ENCODE measurements around the gene DOCK4.
A peak's percentile ranks its signal among the peaks of the same experiment; 100 is the strongest.

DOCK4 gene

DNA sequence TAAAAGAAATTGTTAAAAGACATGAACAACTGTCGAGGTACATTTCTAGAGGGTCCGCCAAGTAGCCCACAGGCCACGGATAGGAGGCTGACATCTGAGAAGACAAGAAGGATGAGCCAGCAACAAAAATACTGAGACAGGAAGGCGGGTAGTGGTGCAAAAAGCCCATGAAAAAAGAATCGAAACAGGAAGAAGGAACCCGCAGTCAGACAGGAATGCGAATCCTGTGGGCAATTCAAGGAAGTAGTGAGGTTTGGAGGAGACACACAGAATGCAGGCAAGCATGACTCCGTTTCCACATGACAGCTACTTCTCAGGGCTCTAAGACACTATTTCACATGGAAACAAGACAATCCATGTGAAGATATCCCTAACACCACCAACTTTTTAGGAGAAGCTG lies 125.2 kb downstream of the DOCK4 start:
- TF ChIP-seq POLR2AphosphoS5 (IDR thresholded peaks at IDR 0.05; ENCODE audit: low read depth): no peak
- TF ChIP-seq GABPA (IDR thresholded peaks at IDR 0.05; ENCODE audit: low read depth): no peak
- TF ChIP-seq, protein P1, sequence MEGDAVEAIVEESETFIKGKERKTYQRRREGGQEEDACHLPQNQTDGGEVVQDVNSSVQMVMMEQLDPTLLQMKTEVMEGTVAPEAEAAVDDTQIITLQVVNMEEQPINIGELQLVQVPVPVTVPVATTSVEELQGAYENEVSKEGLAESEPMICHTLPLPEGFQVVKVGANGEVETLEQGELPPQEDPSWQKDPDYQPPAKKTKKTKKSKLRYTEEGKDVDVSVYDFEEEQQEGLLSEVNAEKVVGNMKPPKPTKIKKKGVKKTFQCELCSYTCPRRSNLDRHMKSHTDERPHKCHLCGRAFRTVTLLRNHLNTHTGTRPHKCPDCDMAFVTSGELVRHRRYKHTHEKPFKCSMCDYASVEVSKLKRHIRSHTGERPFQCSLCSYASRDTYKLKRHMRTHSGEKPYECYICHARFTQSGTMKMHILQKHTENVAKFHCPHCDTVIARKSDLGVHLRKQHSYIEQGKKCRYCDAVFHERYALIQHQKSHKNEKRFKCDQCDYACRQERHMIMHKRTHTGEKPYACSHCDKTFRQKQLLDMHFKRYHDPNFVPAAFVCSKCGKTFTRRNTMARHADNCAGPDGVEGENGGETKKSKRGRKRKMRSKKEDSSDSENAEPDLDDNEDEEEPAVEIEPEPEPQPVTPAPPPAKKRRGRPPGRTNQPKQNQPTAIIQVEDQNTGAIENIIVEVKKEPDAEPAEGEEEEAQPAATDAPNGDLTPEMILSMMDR (IDR thresholded peaks at IDR 0.05; ENCODE audit: insufficient read depth, low read length): no peak
- TF ChIP-seq SPI1 (IDR thresholded peaks at IDR 0.05; ENCODE audit: borderline replicate concordance, low read depth): peak; percentile 42; the same call in 1 of the 2 replicates
- TF ChIP-seq, protein P2, sequence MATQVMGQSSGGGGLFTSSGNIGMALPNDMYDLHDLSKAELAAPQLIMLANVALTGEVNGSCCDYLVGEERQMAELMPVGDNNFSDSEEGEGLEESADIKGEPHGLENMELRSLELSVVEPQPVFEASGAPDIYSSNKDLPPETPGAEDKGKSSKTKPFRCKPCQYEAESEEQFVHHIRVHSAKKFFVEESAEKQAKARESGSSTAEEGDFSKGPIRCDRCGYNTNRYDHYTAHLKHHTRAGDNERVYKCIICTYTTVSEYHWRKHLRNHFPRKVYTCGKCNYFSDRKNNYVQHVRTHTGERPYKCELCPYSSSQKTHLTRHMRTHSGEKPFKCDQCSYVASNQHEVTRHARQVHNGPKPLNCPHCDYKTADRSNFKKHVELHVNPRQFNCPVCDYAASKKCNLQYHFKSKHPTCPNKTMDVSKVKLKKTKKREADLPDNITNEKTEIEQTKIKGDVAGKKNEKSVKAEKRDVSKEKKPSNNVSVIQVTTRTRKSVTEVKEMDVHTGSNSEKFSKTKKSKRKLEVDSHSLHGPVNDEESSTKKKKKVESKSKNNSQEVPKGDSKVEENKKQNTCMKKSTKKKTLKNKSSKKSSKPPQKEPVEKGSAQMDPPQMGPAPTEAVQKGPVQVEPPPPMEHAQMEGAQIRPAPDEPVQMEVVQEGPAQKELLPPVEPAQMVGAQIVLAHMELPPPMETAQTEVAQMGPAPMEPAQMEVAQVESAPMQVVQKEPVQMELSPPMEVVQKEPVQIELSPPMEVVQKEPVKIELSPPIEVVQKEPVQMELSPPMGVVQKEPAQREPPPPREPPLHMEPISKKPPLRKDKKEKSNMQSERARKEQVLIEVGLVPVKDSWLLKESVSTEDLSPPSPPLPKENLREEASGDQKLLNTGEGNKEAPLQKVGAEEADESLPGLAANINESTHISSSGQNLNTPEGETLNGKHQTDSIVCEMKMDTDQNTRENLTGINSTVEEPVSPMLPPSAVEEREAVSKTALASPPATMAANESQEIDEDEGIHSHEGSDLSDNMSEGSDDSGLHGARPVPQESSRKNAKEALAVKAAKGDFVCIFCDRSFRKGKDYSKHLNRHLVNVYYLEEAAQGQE (IDR thresholded peaks at IDR 0.05; ENCODE audit: insufficient replicate concordance, low read depth): no peak
- Histone ChIP-seq H3K27me3 (ENCODE audit: insufficient read depth, poor library complexity, severe bottlenecking) (no peaks in the 10 kb centered on the region), H3K4me3 (replicated peaks; ENCODE audit: insufficient read depth, low read length) (peak overlapping the region; percentile 23), H3K27ac (replicated peaks) (peak overlapping the region; percentile 73)
- DNase-seq (ENCODE audit: low read depth in 1 of 2, low spot score in 1 of 2): peak; percentile 54 to 72

DNA sequence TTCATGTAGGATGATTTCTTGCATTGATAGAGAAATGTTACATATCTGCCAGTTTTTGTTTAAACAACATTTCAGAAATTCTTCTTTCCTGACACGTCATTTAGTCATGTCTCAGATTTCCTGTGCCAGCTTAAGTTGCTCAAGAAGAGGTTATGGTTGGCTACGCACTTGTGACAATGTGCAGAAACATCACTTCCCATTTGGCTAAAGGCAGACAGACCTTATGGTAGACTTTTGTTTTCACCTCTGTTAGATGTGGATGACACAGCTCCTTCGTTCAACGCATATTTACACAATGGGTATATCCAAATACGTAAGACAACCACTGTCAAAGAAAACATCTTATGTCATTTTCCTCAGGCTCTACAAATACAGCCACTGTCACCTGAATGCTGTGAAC lies 125.8 kb downstream of the DOCK4 start:
- peak; percentile 83 to 91 for DNase-seq (ENCODE audit: low read depth in 1 of 2, low spot score in 1 of 2)
- TF ChIP-seq SPI1 (IDR thresholded peaks at IDR 0.05; ENCODE audit: borderline replicate concordance, low read depth): peak; percentile 74
- TF ChIP-seq, protein P1 (IDR thresholded peaks at IDR 0.05; ENCODE audit: insufficient read depth, low read length): no peak
- TF ChIP-seq POLR2AphosphoS5 (IDR thresholded peaks at IDR 0.05; ENCODE audit: low read depth): peak; percentile 53; the same call in 1 of the 2 replicates
- peak; percentile 38; the same call in 1 of the 2 replicates for TF ChIP-seq GABPA (IDR thresholded peaks at IDR 0.05; ENCODE audit: low read depth)
- Histone ChIP-seq H3K27me3 (ENCODE audit: insufficient read depth, poor library complexity, severe bottlenecking) (no peaks in the 10 kb centered on the region), H3K27ac (replicated peaks) (peak overlapping the region; percentile 73), H3K4me3 (replicated peaks; ENCODE audit: insufficient read depth, low read length) (peak overlapping the region; percentile 23)

DNA sequence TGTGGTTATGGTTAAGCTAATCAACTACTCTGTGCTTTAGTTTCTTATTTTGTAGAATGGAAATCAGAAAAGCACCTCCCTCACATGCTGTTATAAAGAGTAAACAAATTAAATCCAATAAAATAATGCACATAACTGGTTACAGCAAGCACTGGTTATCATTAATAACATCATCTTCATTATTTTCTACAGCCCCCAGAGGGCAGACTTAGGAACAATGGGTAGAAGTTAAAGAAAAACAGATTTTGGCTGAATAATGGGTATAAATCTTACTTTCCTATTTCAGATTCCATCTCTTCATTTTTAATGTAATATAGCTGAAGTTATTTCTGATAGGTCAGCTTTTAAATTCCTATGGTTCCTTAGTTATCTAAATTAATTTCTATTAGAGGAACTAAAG lies 126.5 kb downstream of the DOCK4 start:
- 0 out of 2 replicates have a peak overlapping the region, but pooled peaks have one; percentile 73 for H3K27ac ChIP-seq (replicated peaks)
- H3K27me3 ChIP-seq (ENCODE audit: insufficient read depth, poor library complexity, severe bottlenecking): no peaks in the 10 kb centered on the region
- TF ChIP-seq, protein P1 (IDR thresholded peaks at IDR 0.05; ENCODE audit: insufficient read depth, low read length): no peak
- TF ChIP-seq SPI1 (IDR thresholded peaks at IDR 0.05; ENCODE audit: borderline replicate concordance, low read depth) (no peak), POLR2AphosphoS5 (IDR thresholded peaks at IDR 0.05; ENCODE audit: low read depth) (no peak), GABPA (IDR thresholded peaks at IDR 0.05; ENCODE audit: low read depth) (no peak)
- no peak for DNase-seq (ENCODE audit: low read depth in 1 of 2, low spot score in 1 of 2)
- no peak overlapping the region for H3K4me3 ChIP-seq (replicated peaks; ENCODE audit: insufficient read depth, low read length)

DNA sequence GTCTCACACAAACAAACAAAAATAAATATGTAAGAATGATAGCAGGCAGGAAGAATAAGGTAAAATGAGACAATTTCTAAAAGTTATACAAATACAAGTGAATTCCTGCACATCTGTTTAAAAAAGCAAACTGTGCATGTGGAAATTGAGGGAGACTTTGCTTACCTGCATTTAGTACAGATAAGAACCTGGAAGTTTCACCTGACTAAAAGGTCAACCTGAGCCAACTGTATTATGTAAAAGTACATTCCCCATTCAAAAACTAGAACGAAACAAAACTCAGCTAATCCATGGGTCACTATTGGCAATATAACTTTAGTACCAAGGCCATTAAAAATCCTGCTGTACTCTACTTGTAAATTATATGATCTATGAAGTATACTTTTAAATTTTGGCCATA lies 127.1 kb downstream of the DOCK4 start:
- DNase-seq (ENCODE audit: low read depth in 1 of 2, low spot score in 1 of 2): no peak
- Histone ChIP-seq H3K27ac (replicated peaks) (no peak overlapping the region), H3K4me3 (replicated peaks; ENCODE audit: insufficient read depth, low read length) (no peak overlapping the region), H3K27me3 (ENCODE audit: insufficient read depth, poor library complexity, severe bottlenecking) (no peaks in the 10 kb centered on the region)
- TF ChIP-seq, protein P1 (IDR thresholded peaks at IDR 0.05; ENCODE audit: insufficient read depth, low read length): no peak
- TF ChIP-seq SPI1 (IDR thresholded peaks at IDR 0.05; ENCODE audit: borderline replicate concordance, low read depth) (no peak), POLR2AphosphoS5 (IDR thresholded peaks at IDR 0.05; ENCODE audit: low read depth) (no peak), GABPA (IDR thresholded peaks at IDR 0.05; ENCODE audit: low read depth) (no peak)
- TF ChIP-seq, protein P2 (IDR thresholded peaks at IDR 0.05; ENCODE audit: insufficient replicate concordance, low read depth): no peak
